OCI-LY7 (cell line): ENCODE measurements around the gene GNAZ.
"Not testable (repeated sequence)": the region's sequence is repeated elsewhere in the genome, so short reads cannot be mapped to it uniquely, and the experiment has no call there.

Source experiments
- CTCF ChIP-seq: fragments of 200-600 bp; sonication (generic); conservative IDR thresholded peaks from 2 replicates; pipeline ENCODE4 v1.5.1; 2014; ENCODE audit warnings: mild to moderate bottlenecking, antibody characterized with exemption, low read length, moderate library complexity, mixed read lengths
- EZH2phosphoT487 ChIP-seq: fragments of 200-600 bp; sonication (generic); IDR thresholded peaks from 2 replicates; pipeline ENCODE4 v1.6.1; 2018; ENCODE audit warnings: low read depth, borderline replicate concordance, mild to moderate bottlenecking, mixed run types, antibody characterized with exemption, low read length, moderate library complexity, mixed read lengths

GRCh38 chr22:23021660-23022353 is 48.5 kb upstream of the GNAZ start:
- not testable (repeated sequence) for TF ChIP-seq CTCF, EZH2phosphoT487
